Measurements from ENCODE around the gene PROP1. TPM values are rescaled to one million over a fixed set of nuclear protein-coding genes. Genes with fewer than 3 reads are reported as not detected.
A peak's percentile ranks its signal among the peaks of the same experiment; 100 is the strongest.
"Not testable (repeated sequence)": the region's sequence is repeated elsewhere in the genome, so short reads cannot be mapped to it uniquely, and the experiment has no call there.

Gene PROP1
- total RNA-seq, 1 donor from 2014 or later, result not detected

- H3K36me3 Mint-ChIP-seq (ENCODE audit: low read depth); DNase-seq (ENCODE audit: low spot score); H3K4me3 Mint-ChIP-seq (ENCODE audit: low read depth); H3K9me3 Mint-ChIP-seq; intact Hi-C loops (cut with micrococcal nuclease); H3K27ac Mint-ChIP-seq; H3K27me3 Mint-ChIP-seq (ENCODE audit: low read depth); H3K4me1 Mint-ChIP-seq (ENCODE audit: low read depth): not testable (repeated sequence)
Observed at GRCh38 chr5:177949656-177950055, 46.4 kb downstream of the PROP1 start.

- H3K27ac Mint-ChIP-seq; H3K36me3 Mint-ChIP-seq (ENCODE audit: low read depth); H3K27me3 Mint-ChIP-seq (ENCODE audit: low read depth); H3K4me1 Mint-ChIP-seq (ENCODE audit: low read depth); intact Hi-C loops (cut with micrococcal nuclease); H3K4me3 Mint-ChIP-seq (ENCODE audit: low read depth); H3K9me3 Mint-ChIP-seq; DNase-seq (ENCODE audit: low spot score): not testable (repeated sequence)
Observed at GRCh38 chr5:177949065-177949464, 47.0 kb downstream of the PROP1 start.

- DNase-seq (ENCODE audit: low spot score); H3K27me3 Mint-ChIP-seq (ENCODE audit: low read depth); H3K4me1 Mint-ChIP-seq (ENCODE audit: low read depth); intact Hi-C loops (cut with micrococcal nuclease); H3K4me3 Mint-ChIP-seq (ENCODE audit: low read depth); H3K9me3 Mint-ChIP-seq; H3K36me3 Mint-ChIP-seq (ENCODE audit: low read depth); H3K27ac Mint-ChIP-seq: not testable (repeated sequence)
Observed at GRCh38 chr5:177947912-177948311, 48.1 kb downstream of the PROP1 start.

- H3K36me3 Mint-ChIP-seq (ENCODE audit: low read depth); H3K27ac Mint-ChIP-seq; H3K4me1 Mint-ChIP-seq (ENCODE audit: low read depth); intact Hi-C loops (cut with micrococcal nuclease); H3K4me3 Mint-ChIP-seq (ENCODE audit: low read depth); H3K9me3 Mint-ChIP-seq; H3K27me3 Mint-ChIP-seq (ENCODE audit: low read depth); DNase-seq (ENCODE audit: low spot score): not testable (repeated sequence)
Observed at GRCh38 chr5:177945601-177946283, 50.3 kb downstream of the PROP1 start.

- intact Hi-C loops (cut with micrococcal nuclease); H3K4me1 Mint-ChIP-seq (ENCODE audit: low read depth); H3K36me3 Mint-ChIP-seq (ENCODE audit: low read depth); H3K27ac Mint-ChIP-seq; H3K27me3 Mint-ChIP-seq (ENCODE audit: low read depth); H3K9me3 Mint-ChIP-seq; DNase-seq (ENCODE audit: low spot score): not testable (repeated sequence)
- H3K4me3 Mint-ChIP-seq (ENCODE audit: low read depth), result peak overlapping the region; percentile 56
Observed at GRCh38 chr5:177945145-177945544, 50.9 kb downstream of the PROP1 start.

GRCh38 chr5:177943805-177944736, 52.0 kb downstream of the PROP1 start:
- intact Hi-C loops (cut with micrococcal nuclease); H3K9me3 Mint-ChIP-seq: not testable (repeated sequence)

GRCh38 chr5:177942896-177943295, 53.1 kb downstream of the PROP1 start:
- H3K4me3 Mint-ChIP-seq (ENCODE audit: low read depth); H3K4me1 Mint-ChIP-seq (ENCODE audit: low read depth); H3K36me3 Mint-ChIP-seq (ENCODE audit: low read depth); intact Hi-C loops (cut with micrococcal nuclease); DNase-seq (ENCODE audit: low spot score); H3K9me3 Mint-ChIP-seq: not testable (repeated sequence)
- Mint-ChIP-seq H3K27ac (peak overlapping the region; percentile 46), H3K27me3 (ENCODE audit: low read depth) (peaks cover 14% of the 10 kb centered on the region)

More at GRCh38 chr5:177943805-177944736, 52.0 kb downstream of the PROP1 start:
- not testable (repeated sequence) for H3K36me3 Mint-ChIP-seq (ENCODE audit: low read depth); H3K27me3 Mint-ChIP-seq (ENCODE audit: low read depth); H3K27ac Mint-ChIP-seq; H3K4me1 Mint-ChIP-seq (ENCODE audit: low read depth)
- H3K4me3 Mint-ChIP-seq (ENCODE audit: low read depth), result peak overlapping the region; percentile 67
- DNase-seq (ENCODE audit: low spot score), result peak; percentile 38

Other genes with a start within 250 kb of the PROP1 start
- 16.3 and 20.1 TPM in 2 replicates for gene FAM153A, start 213.3 kb downstream of the PROP1 start, total RNA-seq
- 3.3 and 3.4 TPM in 2 replicates for gene N4BP3, start 117.3 kb upstream of the PROP1 start, total RNA-seq
- 29.3 and 31.6 TPM in 2 replicates for gene RMND5B, start 134.8 kb upstream of the PROP1 start, total RNA-seq
- 221 and 228 TPM in 2 replicates for gene NHP2, start 157.6 kb upstream of the PROP1 start, total RNA-seq
- gene GMCL2, start 191.1 kb upstream of the PROP1 start, total RNA-seq, result not detected in 2 replicates
- gene HNRNPAB, start 208.3 kb upstream of the PROP1 start, total RNA-seq, result 393 and 403 TPM in 2 replicates
- gene PHYKPL, start 236.6 kb upstream of the PROP1 start, total RNA-seq, result 87.4 and 92.0 TPM in 2 replicates